ENCODE results near the gene APOL1. TPM values are rescaled to one million over a fixed set of nuclear protein-coding genes. Genes with fewer than 3 reads are reported as not detected.
A peak's percentile ranks its signal among the peaks of the same experiment; 100 is the strongest.

APOL1 gene
- polyA plus RNA-seq, 1 of the 3 experiments (the other 2 are of a cell fraction), result 0.56 TPM

DNA sequence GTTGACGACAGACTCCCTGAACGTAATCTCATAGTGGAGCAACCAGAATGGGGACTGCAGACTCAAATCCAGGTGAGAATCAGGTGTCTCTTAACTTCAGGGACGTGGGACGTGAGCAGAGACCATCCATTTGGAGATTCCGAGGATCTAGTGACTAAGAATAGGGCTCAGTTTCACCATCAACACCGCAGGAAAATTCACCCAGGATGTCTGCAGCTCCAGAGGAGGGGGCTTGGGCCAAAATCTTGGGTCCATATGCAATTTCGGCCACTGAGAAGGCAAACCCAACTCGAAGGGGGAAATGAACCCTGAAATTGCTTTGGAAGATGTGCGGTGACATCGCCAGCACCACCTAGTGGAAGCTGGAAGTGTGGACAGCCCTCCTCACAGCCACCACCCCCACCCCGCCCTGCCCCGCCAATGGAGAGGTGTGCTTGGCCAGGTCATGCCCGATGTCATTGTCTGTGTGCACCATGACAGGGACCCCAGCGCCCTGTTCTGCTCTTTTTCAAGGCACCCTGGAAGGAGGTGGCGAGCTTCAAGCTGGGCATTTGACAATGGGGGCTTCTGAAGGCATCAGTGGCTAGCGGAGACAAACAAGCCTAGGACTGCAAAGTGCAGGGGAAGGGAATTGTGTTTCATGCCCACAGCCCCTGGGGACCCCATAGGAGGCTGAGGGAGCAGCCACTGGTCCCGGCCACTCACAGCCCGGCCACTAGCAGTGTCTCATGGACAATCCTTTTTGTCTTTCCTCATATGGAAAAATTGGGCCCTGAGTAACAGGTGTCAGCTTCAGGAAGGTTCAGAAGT is 24.8 kb downstream of the APOL1 start (continued):
- TF ChIP-seq TEAD4 (IDR thresholded peaks at IDR 0.05; ENCODE audit: borderline replicate concordance, insufficient read depth) (no peak), SIN3A (IDR thresholded peaks at IDR 0.05; ENCODE audit: borderline replicate concordance, low read depth, low read length) (peak; percentile 29; the same call in 1 of the 2 replicates), TAF1 (IDR thresholded peaks at IDR 0.05; ENCODE audit: borderline replicate concordance, low read depth, low read length) (no peak), JUND (IDR thresholded peaks at IDR 0.05) (no peak), TCF12 (IDR thresholded peaks at IDR 0.05) (no peak), FOXM1 (IDR thresholded peaks at IDR 0.05; ENCODE audit: low read depth) (no peak), EZH2phosphoT487 (IDR thresholded peaks at IDR 0.05; ENCODE audit: borderline replicate concordance, low read depth) (no peak), NRF1 (IDR thresholded peaks at IDR 0.05; ENCODE audit: low read depth, low read length) (no peak), POLR2AphosphoS5 (IDR thresholded peaks at IDR 0.05; ENCODE audit: low read depth, low read length) (peak; percentile 51), YY1 (IDR thresholded peaks at IDR 0.05; ENCODE audit: low read depth) (no peak), FOXJ3 (CRISPR knock-in tag; IDR thresholded peaks at IDR 0.05) (no peak), FOSL2 (IDR thresholded peaks at IDR 0.05; ENCODE audit: borderline replicate concordance, low read depth) (no peak), NFIC (IDR thresholded peaks at IDR 0.05; ENCODE audit: borderline replicate concordance) (no peak)
- TF ChIP-seq, protein P1, sequence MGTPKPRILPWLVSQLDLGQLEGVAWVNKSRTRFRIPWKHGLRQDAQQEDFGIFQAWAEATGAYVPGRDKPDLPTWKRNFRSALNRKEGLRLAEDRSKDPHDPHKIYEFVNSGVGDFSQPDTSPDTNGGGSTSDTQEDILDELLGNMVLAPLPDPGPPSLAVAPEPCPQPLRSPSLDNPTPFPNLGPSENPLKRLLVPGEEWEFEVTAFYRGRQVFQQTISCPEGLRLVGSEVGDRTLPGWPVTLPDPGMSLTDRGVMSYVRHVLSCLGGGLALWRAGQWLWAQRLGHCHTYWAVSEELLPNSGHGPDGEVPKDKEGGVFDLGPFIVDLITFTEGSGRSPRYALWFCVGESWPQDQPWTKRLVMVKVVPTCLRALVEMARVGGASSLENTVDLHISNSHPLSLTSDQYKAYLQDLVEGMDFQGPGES (IDR thresholded peaks at IDR 0.05; ENCODE audit: low read depth, low read length), result no peak
- TF ChIP-seq, protein P2, sequence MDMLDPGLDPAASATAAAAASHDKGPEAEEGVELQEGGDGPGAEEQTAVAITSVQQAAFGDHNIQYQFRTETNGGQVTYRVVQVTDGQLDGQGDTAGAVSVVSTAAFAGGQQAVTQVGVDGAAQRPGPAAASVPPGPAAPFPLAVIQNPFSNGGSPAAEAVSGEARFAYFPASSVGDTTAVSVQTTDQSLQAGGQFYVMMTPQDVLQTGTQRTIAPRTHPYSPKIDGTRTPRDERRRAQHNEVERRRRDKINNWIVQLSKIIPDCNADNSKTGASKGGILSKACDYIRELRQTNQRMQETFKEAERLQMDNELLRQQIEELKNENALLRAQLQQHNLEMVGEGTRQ (IDR thresholded peaks at IDR 0.05; ENCODE audit: borderline replicate concordance, low read depth, low read length), result no peak
- TF ChIP-seq, protein P3, sequence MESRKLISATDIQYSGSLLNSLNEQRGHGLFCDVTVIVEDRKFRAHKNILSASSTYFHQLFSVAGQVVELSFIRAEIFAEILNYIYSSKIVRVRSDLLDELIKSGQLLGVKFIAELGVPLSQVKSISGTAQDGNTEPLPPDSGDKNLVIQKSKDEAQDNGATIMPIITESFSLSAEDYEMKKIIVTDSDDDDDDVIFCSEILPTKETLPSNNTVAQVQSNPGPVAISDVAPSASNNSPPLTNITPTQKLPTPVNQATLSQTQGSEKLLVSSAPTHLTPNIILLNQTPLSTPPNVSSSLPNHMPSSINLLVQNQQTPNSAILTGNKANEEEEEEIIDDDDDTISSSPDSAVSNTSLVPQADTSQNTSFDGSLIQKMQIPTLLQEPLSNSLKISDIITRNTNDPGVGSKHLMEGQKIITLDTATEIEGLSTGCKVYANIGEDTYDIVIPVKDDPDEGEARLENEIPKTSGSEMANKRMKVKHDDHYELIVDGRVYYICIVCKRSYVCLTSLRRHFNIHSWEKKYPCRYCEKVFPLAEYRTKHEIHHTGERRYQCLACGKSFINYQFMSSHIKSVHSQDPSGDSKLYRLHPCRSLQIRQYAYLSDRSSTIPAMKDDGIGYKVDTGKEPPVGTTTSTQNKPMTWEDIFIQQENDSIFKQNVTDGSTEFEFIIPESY (IDR thresholded peaks at IDR 0.05; ENCODE audit: borderline replicate concordance, low read depth), result no peak
- TF ChIP-seq, protein P4, sequence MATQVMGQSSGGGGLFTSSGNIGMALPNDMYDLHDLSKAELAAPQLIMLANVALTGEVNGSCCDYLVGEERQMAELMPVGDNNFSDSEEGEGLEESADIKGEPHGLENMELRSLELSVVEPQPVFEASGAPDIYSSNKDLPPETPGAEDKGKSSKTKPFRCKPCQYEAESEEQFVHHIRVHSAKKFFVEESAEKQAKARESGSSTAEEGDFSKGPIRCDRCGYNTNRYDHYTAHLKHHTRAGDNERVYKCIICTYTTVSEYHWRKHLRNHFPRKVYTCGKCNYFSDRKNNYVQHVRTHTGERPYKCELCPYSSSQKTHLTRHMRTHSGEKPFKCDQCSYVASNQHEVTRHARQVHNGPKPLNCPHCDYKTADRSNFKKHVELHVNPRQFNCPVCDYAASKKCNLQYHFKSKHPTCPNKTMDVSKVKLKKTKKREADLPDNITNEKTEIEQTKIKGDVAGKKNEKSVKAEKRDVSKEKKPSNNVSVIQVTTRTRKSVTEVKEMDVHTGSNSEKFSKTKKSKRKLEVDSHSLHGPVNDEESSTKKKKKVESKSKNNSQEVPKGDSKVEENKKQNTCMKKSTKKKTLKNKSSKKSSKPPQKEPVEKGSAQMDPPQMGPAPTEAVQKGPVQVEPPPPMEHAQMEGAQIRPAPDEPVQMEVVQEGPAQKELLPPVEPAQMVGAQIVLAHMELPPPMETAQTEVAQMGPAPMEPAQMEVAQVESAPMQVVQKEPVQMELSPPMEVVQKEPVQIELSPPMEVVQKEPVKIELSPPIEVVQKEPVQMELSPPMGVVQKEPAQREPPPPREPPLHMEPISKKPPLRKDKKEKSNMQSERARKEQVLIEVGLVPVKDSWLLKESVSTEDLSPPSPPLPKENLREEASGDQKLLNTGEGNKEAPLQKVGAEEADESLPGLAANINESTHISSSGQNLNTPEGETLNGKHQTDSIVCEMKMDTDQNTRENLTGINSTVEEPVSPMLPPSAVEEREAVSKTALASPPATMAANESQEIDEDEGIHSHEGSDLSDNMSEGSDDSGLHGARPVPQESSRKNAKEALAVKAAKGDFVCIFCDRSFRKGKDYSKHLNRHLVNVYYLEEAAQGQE (IDR thresholded peaks at IDR 0.05; ENCODE audit: low read depth, low read length), result no peak
